ENCODE measurements around the gene NEUROG2. TPM values are rescaled to one million over a fixed set of nuclear protein-coding genes. Genes with fewer than 3 reads are reported as not detected.

NEUROG2 gene
- total and polyA plus RNA-seq, 7 donors = not detected

- Histone ChIP-seq H3K4me1 (peaks cover 7% of the 10 kb centered on the region), H3K4me3 (no peak overlapping the region), H3K27ac (no peak overlapping the region), H3K36me3 (ENCODE audit: insufficient read depth in 1 of 2, low read depth in 1 of 2) (no peaks in the 10 kb centered on the region), H3K9me3 (no peaks in the 10 kb centered on the region), H3K27me3 (ENCODE audit: insufficient read depth in 3 of 3, low read length in 2 of 3) (peaks cover 0 to 100% (median 52%) of the 10 kb centered on the region in 3 donors)
- WGBS, 3 donors = 8 to 13% (median 9%) methylated on average over 21 of the region's 21 CpGs
- no peak for TF ChIP-seq CTCF (IDR thresholded peaks at IDR 0.05)
- ATAC-seq = no peak
- DNase-seq = no peak
- intact Hi-C loops (cut with DNase I) = loop anchor here in 1 of 2 donors (10.0 kb wide), 1 partner anchor 425 kb away; no protein-coding TSS in a partner anchor
Observed at GRCh38 chr4:112519689-112520597, 4.0 kb upstream of the NEUROG2 start.

- Histone ChIP-seq H3K9me3 (no peaks in the 10 kb centered on the region), H3K27ac (no peak overlapping the region), H3K4me1 (peaks cover 7% of the 10 kb centered on the region), H3K27me3 (ENCODE audit: insufficient read depth in 3 of 3, low read length in 2 of 3) (peaks cover 0 to 100% (median 49%) of the 10 kb centered on the region in 3 donors), H3K36me3 (ENCODE audit: insufficient read depth in 1 of 2, low read depth in 1 of 2) (no peaks in the 10 kb centered on the region), H3K4me3 (no peak overlapping the region)
- ATAC-seq (no peak), DNase-seq (no peak)
- intact Hi-C loops (cut with DNase I) = no loop called here
- no peak for TF ChIP-seq CTCF (IDR thresholded peaks at IDR 0.05)
Observed at GRCh38 chr4:112518675-112519074, 2.7 kb upstream of the NEUROG2 start.

DNA sequence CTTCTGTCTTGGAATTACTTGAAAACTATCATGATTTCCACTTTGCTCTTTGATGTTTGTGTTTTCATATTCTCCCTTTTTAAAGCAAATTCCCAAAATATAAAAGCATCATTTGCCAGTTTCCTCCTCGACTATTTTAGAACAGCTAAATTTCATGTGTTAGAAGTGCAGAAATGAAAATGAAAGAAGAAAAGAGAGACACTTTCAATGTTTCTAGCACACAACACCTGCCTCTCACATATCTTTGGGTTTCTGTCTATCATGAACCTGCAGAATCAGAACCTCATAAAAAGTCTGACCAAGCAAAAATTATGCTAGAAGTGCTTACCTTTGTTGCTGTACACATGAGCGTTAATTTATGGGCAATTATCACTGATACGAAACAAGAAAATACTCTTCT is 1.9 kb upstream of the NEUROG2 start:
- H3K36me3 ChIP-seq (ENCODE audit: insufficient read depth in 1 of 2, low read depth in 1 of 2) = no peaks in the 10 kb centered on the region
- peaks cover 0 to 100% (median 44%) of the 10 kb centered on the region in 3 donors for H3K27me3 ChIP-seq (ENCODE audit: insufficient read depth in 3 of 3, low read length in 2 of 3)
- intact Hi-C loops (cut with DNase I) = no loop called here
- no peak overlapping the region for H3K27ac ChIP-seq
- DNase-seq = no peak
- no peak overlapping the region for H3K4me3 ChIP-seq
- WGBS, 3 donors = 29 to 31% (median 29%) methylated on average over 3 of the region's 3 CpGs
- H3K4me1 ChIP-seq = peaks cover 7% of the 10 kb centered on the region
- H3K9me3 ChIP-seq = no peaks in the 10 kb centered on the region
- no peak for TF ChIP-seq CTCF (IDR thresholded peaks at IDR 0.05)
- no peak for ATAC-seq

GRCh38 chr4:112517067-112517634 is 1.2 kb upstream of the NEUROG2 start:
- 2 to 5% (median 3%) methylated on average over 20 of the region's 20 CpGs for WGBS, 3 donors
- TF ChIP-seq CTCF (IDR thresholded peaks at IDR 0.05) = no peak
- H3K4me3 ChIP-seq = peak overlapping the region; percentile 77
- H3K4me1 ChIP-seq = peaks cover 7% of the 10 kb centered on the region
- peaks cover 0 to 100% (median 39%) of the 10 kb centered on the region in 3 donors for H3K27me3 ChIP-seq (ENCODE audit: insufficient read depth in 3 of 3, low read length in 2 of 3)
- intact Hi-C loops (cut with DNase I) = no loop called here
- no peaks in the 10 kb centered on the region for H3K9me3 ChIP-seq
- H3K27ac ChIP-seq = no peak overlapping the region
- no peaks in the 10 kb centered on the region for H3K36me3 ChIP-seq (ENCODE audit: insufficient read depth in 1 of 2, low read depth in 1 of 2)
- no peak for ATAC-seq
- no peak for DNase-seq

Measured in psoas muscle (tissue), 8 donors.